ENCODE measurements around the gene SLC34A2. TPM values are rescaled to one million over a fixed set of nuclear protein-coding genes. Genes with fewer than 3 reads are reported as not detected.

Gene SLC34A2
- total RNA-seq, 4 donors from 2014 or later = 1.3 to 4.0 (median 2.3) TPM

DNA sequence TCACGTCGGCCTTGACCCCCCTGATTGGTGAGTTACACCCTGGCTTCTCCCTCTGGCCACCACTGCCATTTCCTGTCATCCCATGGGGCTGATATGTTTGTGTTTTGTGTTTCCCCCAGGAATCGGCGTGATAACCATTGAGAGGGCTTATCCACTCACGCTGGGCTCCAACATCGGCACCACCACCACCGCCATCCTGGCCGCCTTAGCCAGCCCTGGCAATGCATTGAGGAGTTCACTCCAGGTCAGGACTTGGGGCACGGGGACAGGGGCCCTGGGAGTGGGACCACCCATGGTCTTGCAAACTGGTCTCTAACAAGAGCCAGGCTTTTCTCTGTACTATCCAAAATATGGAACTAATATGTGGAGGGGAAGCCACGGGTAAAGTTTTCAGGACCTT, 18.7 kb downstream of the SLC34A2 start:
- intact Hi-C loops (cut with DNase I; ENCODE audit: low total_unique reads) = no loop called here
- 87 to 88% methylated on average over 10 of the region's 10 CpGs for WGBS, 2 donors
- no peak for DNase-seq (ENCODE audit: low spot score in 2 of 2)
- TF ChIP-seq, protein P1, sequence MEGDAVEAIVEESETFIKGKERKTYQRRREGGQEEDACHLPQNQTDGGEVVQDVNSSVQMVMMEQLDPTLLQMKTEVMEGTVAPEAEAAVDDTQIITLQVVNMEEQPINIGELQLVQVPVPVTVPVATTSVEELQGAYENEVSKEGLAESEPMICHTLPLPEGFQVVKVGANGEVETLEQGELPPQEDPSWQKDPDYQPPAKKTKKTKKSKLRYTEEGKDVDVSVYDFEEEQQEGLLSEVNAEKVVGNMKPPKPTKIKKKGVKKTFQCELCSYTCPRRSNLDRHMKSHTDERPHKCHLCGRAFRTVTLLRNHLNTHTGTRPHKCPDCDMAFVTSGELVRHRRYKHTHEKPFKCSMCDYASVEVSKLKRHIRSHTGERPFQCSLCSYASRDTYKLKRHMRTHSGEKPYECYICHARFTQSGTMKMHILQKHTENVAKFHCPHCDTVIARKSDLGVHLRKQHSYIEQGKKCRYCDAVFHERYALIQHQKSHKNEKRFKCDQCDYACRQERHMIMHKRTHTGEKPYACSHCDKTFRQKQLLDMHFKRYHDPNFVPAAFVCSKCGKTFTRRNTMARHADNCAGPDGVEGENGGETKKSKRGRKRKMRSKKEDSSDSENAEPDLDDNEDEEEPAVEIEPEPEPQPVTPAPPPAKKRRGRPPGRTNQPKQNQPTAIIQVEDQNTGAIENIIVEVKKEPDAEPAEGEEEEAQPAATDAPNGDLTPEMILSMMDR (IDR thresholded peaks at IDR 0.05) = no peak
- no peak for TF ChIP-seq POLR2A (IDR thresholded peaks at IDR 0.05)
- no peak overlapping the region for H3K4me3 ChIP-seq (ENCODE audit: low read depth, poor library complexity, severe bottlenecking)

DNA sequence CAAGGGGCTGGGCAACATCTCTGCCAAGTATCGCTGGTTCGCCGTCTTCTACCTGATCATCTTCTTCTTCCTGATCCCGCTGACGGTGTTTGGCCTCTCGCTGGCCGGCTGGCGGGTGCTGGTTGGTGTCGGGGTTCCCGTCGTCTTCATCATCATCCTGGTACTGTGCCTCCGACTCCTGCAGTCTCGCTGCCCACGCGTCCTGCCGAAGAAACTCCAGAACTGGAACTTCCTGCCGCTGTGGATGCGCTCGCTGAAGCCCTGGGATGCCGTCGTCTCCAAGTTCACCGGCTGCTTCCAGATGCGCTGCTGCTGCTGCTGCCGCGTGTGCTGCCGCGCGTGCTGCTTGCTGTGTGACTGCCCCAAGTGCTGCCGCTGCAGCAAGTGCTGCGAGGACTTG, 20.6 kb downstream of the SLC34A2 start:
- intact Hi-C loops (cut with DNase I; ENCODE audit: low total_unique reads) = no loop called here
- no peak overlapping the region for H3K4me3 ChIP-seq (ENCODE audit: low read depth, poor library complexity, severe bottlenecking)
- no peak for DNase-seq (ENCODE audit: low spot score in 2 of 2)
- 94 to 96% methylated on average over 30 of the region's 30 CpGs for WGBS, 2 donors
- TF ChIP-seq, protein P1 (IDR thresholded peaks at IDR 0.05) = no peak
- TF ChIP-seq POLR2A (IDR thresholded peaks at IDR 0.05) = no peak

DNA sequence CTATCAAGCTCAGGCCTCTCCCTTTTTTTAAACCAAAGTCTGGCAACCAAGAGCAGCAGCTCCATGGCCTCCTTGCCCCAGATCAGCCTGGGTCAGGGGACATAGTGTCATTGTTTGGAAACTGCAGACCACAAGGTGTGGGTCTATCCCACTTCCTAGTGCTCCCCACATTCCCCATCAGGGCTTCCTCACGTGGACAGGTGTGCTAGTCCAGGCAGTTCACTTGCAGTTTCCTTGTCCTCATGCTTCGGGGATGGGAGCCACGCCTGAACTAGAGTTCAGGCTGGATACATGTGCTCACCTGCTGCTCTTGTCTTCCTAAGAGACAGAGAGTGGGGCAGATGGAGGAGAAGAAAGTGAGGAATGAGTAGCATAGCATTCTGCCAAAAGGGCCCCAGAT, 21.5 kb downstream of the SLC34A2 start:
- WGBS, 2 donors = 50 to 53% methylated on average over 3 of the region's 3 CpGs
- no peak overlapping the region for H3K4me3 ChIP-seq (ENCODE audit: low read depth, poor library complexity, severe bottlenecking)
- intact Hi-C loops (cut with DNase I; ENCODE audit: low total_unique reads) = no loop called here
- no peak for DNase-seq (ENCODE audit: low spot score in 2 of 2)
- no peak for TF ChIP-seq POLR2A (IDR thresholded peaks at IDR 0.05)
- TF ChIP-seq, protein P1 (IDR thresholded peaks at IDR 0.05) = no peak

DNA sequence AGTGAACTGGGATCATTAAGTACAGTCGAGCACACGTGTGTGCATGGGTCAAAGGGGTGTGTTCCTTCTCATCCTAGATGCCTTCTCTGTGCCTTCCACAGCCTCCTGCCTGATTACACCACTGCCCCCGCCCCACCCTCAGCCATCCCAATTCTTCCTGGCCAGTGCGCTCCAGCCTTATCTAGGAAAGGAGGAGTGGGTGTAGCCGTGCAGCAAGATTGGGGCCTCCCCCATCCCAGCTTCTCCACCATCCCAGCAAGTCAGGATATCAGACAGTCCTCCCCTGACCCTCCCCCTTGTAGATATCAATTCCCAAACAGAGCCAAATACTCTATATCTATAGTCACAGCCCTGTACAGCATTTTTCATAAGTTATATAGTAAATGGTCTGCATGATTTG, 22.3 kb downstream of the SLC34A2 start:
- H3K4me3 ChIP-seq (ENCODE audit: low read depth, poor library complexity, severe bottlenecking) = no peak overlapping the region
- DNase-seq (ENCODE audit: low spot score in 2 of 2) = no peak
- TF ChIP-seq, protein P1 (IDR thresholded peaks at IDR 0.05) = no peak
- TF ChIP-seq POLR2A (IDR thresholded peaks at IDR 0.05) = no peak
- 81 to 89% methylated on average over 5 of the region's 5 CpGs for WGBS, 2 donors
- intact Hi-C loops (cut with DNase I; ENCODE audit: low total_unique reads) = no loop called here

DNA sequence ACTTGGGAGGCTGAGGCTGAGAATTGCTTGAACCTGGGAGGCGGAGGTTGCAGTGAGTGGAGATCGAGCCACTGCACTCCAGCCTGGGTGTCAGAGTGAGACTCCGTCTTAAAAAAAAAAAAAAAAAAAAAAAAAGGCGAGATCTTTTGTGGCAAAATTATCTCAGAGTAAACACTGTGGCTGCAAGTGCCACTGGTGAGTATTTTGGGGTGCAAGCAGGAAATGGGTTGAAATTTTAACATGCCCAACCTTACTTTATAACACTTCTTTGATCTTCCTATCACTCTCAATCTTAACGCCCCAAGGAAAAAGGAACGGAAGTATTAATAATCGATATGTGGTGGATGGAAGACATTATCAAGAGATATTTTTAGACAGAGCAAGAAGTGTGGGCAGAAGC, 32.1 kb downstream of the SLC34A2 start:
- 85% methylated on average over 7 of the region's 7 CpGs for WGBS, 2 donors
- TF ChIP-seq POLR2A (IDR thresholded peaks at IDR 0.05) = no peak
- TF ChIP-seq, protein P1 (IDR thresholded peaks at IDR 0.05) = no peak
- DNase-seq (ENCODE audit: low spot score in 2 of 2) = no peak
- no peak overlapping the region for H3K4me3 ChIP-seq (ENCODE audit: low read depth, poor library complexity, severe bottlenecking)
- intact Hi-C loops (cut with DNase I; ENCODE audit: low total_unique reads) = no loop called here

DNA sequence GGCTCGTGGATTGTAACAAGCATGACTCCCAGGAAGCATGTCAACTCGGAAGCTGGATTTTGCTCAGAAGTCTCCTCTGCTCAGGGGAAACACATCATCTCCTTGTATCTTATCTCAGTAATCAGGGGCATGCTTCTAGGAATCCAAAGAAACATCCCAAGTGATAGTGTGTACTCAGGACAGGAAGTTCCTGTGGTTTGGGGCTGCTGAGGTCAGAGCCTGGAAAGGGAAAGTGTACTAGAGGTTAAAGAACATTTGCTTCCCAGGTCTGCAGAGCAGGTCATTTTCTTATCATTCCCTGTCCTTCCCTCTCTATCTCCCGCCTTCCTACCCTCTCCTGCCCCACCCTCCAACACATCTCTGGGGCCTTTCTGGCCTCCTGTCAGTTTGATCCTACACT, 38.8 kb downstream of the SLC34A2 start:
- no peak for DNase-seq (ENCODE audit: low spot score in 2 of 2)
- H3K4me3 ChIP-seq (ENCODE audit: low read depth, poor library complexity, severe bottlenecking) = no peak overlapping the region
- TF ChIP-seq, protein P1 (IDR thresholded peaks at IDR 0.05) = no peak
- TF ChIP-seq POLR2A (IDR thresholded peaks at IDR 0.05) = no peak
- intact Hi-C loops (cut with DNase I; ENCODE audit: low total_unique reads) = no loop called here
- 66 to 72% methylated on average over 3 of the region's 3 CpGs for WGBS, 2 donors
